Gastroesophageal sphincter (tissue), 4 donors: ENCODE results near the gene TBC1D5. TPM values are rescaled to one million over a fixed set of nuclear protein-coding genes. Genes with fewer than 3 reads are reported as not detected.

Experiments
- ATAC-seq: fragments of 150-250 bp; one replicate; pipeline ENCODE4 v1.9.1; 2016; ENCODE audit warnings: mild to moderate bottlenecking, moderate library complexity
- H3K27ac ChIP-seq, 4 donors: fragments of 200-600 bp; sonication (generic) in 3 of 4; 1 replicate in 3 of 4; 2 replicates in 1 of 4; pipeline ENCODE4 v1.5.1; 2016 to 2019
- H3K27me3 ChIP-seq: fragments of 200-600 bp; sonication (generic); one replicate; pipeline ENCODE4 v1.5.1; 2019
- H3K36me3 ChIP-seq, 2 donors: fragments of 200-600 bp; sonication (generic); one replicate each; pipeline ENCODE4 v1.5.1; 2019; ENCODE audit warnings: control low read depth in 1 of 2
- H3K4me1 ChIP-seq, 3 donors: fragments of 200-600 bp; sonication (generic); 1 replicate in 2 of 3; 2 replicates in 1 of 3; pipeline ENCODE4 v1.5.1; 2016 to 2019; ENCODE audit warnings: control low read depth in 2 of 3
- H3K4me3 ChIP-seq, 2 donors: fragments of 200-600 bp; sonication (generic); one replicate each; pipeline ENCODE4 v1.5.1; 2019; ENCODE audit warnings: mild to moderate bottlenecking in 1 of 2, moderate library complexity in 1 of 2
- H3K9me3 ChIP-seq, 3 donors: fragments of 200-600 bp; sonication (generic); one replicate each; pipeline ENCODE4 v1.5.1; 2017 to 2019; ENCODE audit warnings: control low read depth in 2 of 3
- CTCF ChIP-seq, 4 experiments: fragments of 200-600 bp in 2 of 4; fragments of 450-650 bp in 2 of 4; sonication (generic) in 1 of 4; IDR thresholded peaks; one replicate each; pipeline ENCODE4 v1.5.1; 2017 to 2019; ENCODE audit warnings: antibody characterized with exemption in 4 of 4, mild to moderate bottlenecking in 2 of 4, moderate library complexity in 2 of 4
- EP300 ChIP-seq: sonication (generic); formaldehyde crosslinking; IDR thresholded peaks from one replicate; pipeline ENCODE4 v1.6.1; 2017; ENCODE audit warnings: antibody characterized with exemption, mild to moderate bottlenecking
- POLR2A ChIP-seq, 2 donors: fragments of 450-650 bp; IDR thresholded peaks; one replicate each; pipeline ENCODE4 v1.6.1; 2017; ENCODE audit warnings: antibody characterized with exemption in 2 of 2, mild to moderate bottlenecking in 2 of 2, moderate library complexity in 1 of 2
- POLR2AphosphoS5 ChIP-seq: sonication (generic); formaldehyde crosslinking; IDR thresholded peaks from one replicate; pipeline ENCODE4 v1.6.1; 2017; ENCODE audit warnings: antibody characterized with exemption
- WGBS, 2 donors: methylation state at CpG; one replicate each; pipeline ENCODE4 v1.1.5; 2018; ENCODE audit warnings: low coverage in 1 of 2; 5-methylcytosine and 5-hydroxymethylcytosine counted together
- total RNA-seq, 4 donors: library from RNA; depleted of rRNA; stranded (reverse); fragments of >200 nt; gene quantifications; one replicate each; pipeline ENCODE4 v1.1.0, GENCODE V29; 2016

Gene TBC1D5
- total RNA-seq, 4 donors from 2014 or later, result 59.5 to 66.6 (median 61.6) TPM

GRCh38 chr3:17232442-17232841, 510.0 kb downstream of the TBC1D5 start:
- no peaks in the 10 kb centered on the region for H3K27me3 ChIP-seq
- peaks cover 0 to 6% of the 10 kb centered on the region in 2 donors for H3K36me3 ChIP-seq
- H3K9me3 ChIP-seq, result no peaks in the 10 kb centered on the region
- no peak overlapping the region for H3K4me3 ChIP-seq
- no peak for ATAC-seq
- TF ChIP-seq POLR2A (IDR thresholded peaks at IDR 0.05) (no peak), POLR2AphosphoS5 (no peak), CTCF (IDR thresholded peaks at IDR 0.05) (no peak), EP300 (no peak)
- H3K4me1 ChIP-seq, result no peaks in the 10 kb centered on the region
- H3K27ac ChIP-seq, result no peak overlapping the region

GRCh38 chr3:17231537-17232261, 510.7 kb downstream of the TBC1D5 start:
- no peak overlapping the region for H3K27ac ChIP-seq
- H3K27me3 ChIP-seq, result no peaks in the 10 kb centered on the region
- no peaks in the 10 kb centered on the region for H3K4me1 ChIP-seq
- ATAC-seq, result no peak
- no peaks in the 10 kb centered on the region for H3K36me3 ChIP-seq
- WGBS, 2 donors, result 55 to 68% methylated on average over 2 to 3 of the region's 3 CpGs
- no peaks in the 10 kb centered on the region for H3K9me3 ChIP-seq
- no peak overlapping the region for H3K4me3 ChIP-seq
- TF ChIP-seq CTCF (IDR thresholded peaks at IDR 0.05) (no peak), POLR2AphosphoS5 (no peak)

- Histone ChIP-seq H3K4me1 (no peaks in the 10 kb centered on the region), H3K36me3 (no peaks in the 10 kb centered on the region), H3K27me3 (no peaks in the 10 kb centered on the region), H3K27ac (no peak overlapping the region), H3K9me3 (no peaks in the 10 kb centered on the region), H3K4me3 (no peak overlapping the region)
- no peak for ATAC-seq
- no peak for TF ChIP-seq POLR2A (IDR thresholded peaks at IDR 0.05)
- no peak for TF ChIP-seq POLR2AphosphoS5
- no peak for TF ChIP-seq EP300
- TF ChIP-seq CTCF (IDR thresholded peaks at IDR 0.05), result no peak
- 91% methylated on average over 2 of the region's 2 CpGs for WGBS, 2 donors
Measured at GRCh38 chr3:17227472-17227871, 515.0 kb downstream of the TBC1D5 start.

GRCh38 chr3:17221529-17221928, 520.9 kb downstream of the TBC1D5 start:
- H3K27me3 ChIP-seq, result no peaks in the 10 kb centered on the region

More at GRCh38 chr3:17221529-17221928, 520.9 kb downstream of the TBC1D5 start:
- Histone ChIP-seq H3K27ac (no peak overlapping the region), H3K4me3 (no peak overlapping the region), H3K36me3 (no peaks in the 10 kb centered on the region), H3K4me1 (no peaks in the 10 kb centered on the region), H3K9me3 (peaks cover 0 to 4% (median 0%) of the 10 kb centered on the region in 3 donors)
- ATAC-seq, result no peak
- 75 to 100% methylated on average over 1 of the region's 1 CpG for WGBS, 2 donors
- TF ChIP-seq EP300 (no peak), CTCF (IDR thresholded peaks at IDR 0.05) (no peak), POLR2AphosphoS5 (no peak), POLR2A (IDR thresholded peaks at IDR 0.05) (no peak)
